Measurements from ENCODE around the gene PLXDC2.
"Not testable (repeated sequence)": the region's sequence is repeated elsewhere in the genome, so short reads cannot be mapped to it uniquely, and the experiment has no call there.

PLXDC2 gene

DNA sequence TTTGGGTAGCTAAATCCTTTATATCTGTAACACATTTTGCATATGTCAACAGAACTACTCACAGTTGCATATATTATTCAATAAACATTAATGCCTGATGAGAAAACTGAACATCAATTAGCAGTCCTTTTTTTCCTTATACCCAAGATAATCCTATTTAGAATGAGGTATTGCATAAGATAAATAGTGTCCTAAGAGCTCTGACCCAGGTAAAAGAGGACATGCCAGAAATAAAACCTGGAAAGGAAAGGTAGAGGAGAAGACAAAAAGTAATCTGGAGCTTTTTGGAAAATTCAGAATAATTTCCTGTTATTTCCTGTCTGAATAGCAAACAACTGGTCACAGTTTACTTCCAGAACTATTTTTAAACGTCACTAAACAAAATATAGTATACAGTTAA is 204.4 kb downstream of the PLXDC2 start:
- Histone ChIP-seq H3K27ac (ENCODE audit: insufficient read depth, low read depth, low read length, poor library complexity, severe bottlenecking) (no peak overlapping the region), H3K36me3 (ENCODE audit: control insufficient read depth, insufficient read depth, low read length) (no peaks in the 10 kb centered on the region), H3K9me3 (ENCODE audit: control insufficient read depth, low read length) (no peaks in the 10 kb centered on the region), H3K4me3 (ENCODE audit: insufficient read depth, low read depth, low read length) (no peak overlapping the region), H3K4me1 (ENCODE audit: control insufficient read depth, insufficient read depth, low read length) (no peaks in the 10 kb centered on the region), H3K27me3 (ENCODE audit: control insufficient read depth, insufficient read depth, low read length, poor library complexity, severe bottlenecking) (no peaks in the 10 kb centered on the region)
- no CpG with 5 or more reads among the region's 1 CpG for WGBS, 2 experiments

DNA sequence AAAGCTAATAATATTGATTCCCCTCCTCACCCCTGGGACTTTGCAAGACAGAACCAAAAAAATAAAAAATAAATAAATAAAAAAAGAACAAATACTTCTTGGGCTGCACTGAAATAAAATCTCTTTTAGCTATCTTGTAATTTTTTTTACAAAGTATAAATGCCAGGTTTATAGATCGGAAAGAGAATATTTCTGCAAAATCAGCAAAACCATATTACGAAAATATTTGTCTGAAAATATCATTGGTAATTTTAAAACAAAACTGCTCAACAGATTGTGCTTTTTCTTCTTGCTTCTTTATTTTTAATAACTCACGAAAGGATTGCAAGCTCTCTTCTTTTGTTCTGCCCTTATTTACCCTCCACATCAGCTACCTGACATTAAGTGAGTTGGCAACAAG is 213.3 kb downstream of the PLXDC2 start:
- Histone ChIP-seq H3K9me3 (ENCODE audit: control insufficient read depth, low read length) (no peaks in the 10 kb centered on the region), H3K4me1 (ENCODE audit: control insufficient read depth, insufficient read depth, low read length) (no peaks in the 10 kb centered on the region), H3K4me3 (ENCODE audit: insufficient read depth, low read depth, low read length) (no peak overlapping the region), H3K27me3 (ENCODE audit: control insufficient read depth, insufficient read depth, low read length, poor library complexity, severe bottlenecking) (no peaks in the 10 kb centered on the region), H3K36me3 (ENCODE audit: control insufficient read depth, insufficient read depth, low read length) (no peaks in the 10 kb centered on the region), H3K27ac (ENCODE audit: insufficient read depth, low read depth, low read length, poor library complexity, severe bottlenecking) (no peak overlapping the region)
- 91% methylated on average over 2 to 3 of the region's 3 CpGs for whole genome bisulfite sequencing, 2 experiments

DNA sequence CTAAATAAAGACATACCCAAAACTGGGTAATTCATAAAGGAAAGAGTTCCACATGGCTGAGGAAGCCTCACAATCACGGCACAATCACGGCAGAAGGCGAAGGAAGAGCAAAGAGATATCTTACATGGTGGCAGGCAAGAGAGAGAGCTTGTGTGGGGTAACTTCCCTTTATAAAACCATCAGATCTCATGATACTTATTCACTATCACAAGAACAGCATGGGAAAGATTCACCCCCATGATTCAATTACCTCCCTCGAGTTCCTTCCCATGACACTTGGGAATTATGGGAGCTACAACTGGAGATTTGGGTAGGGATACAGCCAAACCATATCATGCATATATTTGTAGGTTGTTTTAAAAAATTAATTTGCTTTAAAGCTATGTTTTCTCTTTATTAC is 217.2 kb downstream of the PLXDC2 start:
- no peaks in the 10 kb centered on the region for H3K36me3 ChIP-seq (ENCODE audit: control insufficient read depth, insufficient read depth, low read length)
- H3K4me3 ChIP-seq (ENCODE audit: insufficient read depth, low read depth, low read length), result no peak overlapping the region
- no peak overlapping the region for H3K27ac ChIP-seq (ENCODE audit: insufficient read depth, low read depth, low read length, poor library complexity, severe bottlenecking)
- H3K4me1 ChIP-seq (ENCODE audit: control insufficient read depth, insufficient read depth, low read length), result no peaks in the 10 kb centered on the region
- no peaks in the 10 kb centered on the region for H3K27me3 ChIP-seq (ENCODE audit: control insufficient read depth, insufficient read depth, low read length, poor library complexity, severe bottlenecking)
- H3K9me3 ChIP-seq (ENCODE audit: control insufficient read depth, low read length), result no peaks in the 10 kb centered on the region
- 98 to 100% methylated on average over 3 to 4 of the region's 4 CpGs for WGBS, 2 experiments

DNA sequence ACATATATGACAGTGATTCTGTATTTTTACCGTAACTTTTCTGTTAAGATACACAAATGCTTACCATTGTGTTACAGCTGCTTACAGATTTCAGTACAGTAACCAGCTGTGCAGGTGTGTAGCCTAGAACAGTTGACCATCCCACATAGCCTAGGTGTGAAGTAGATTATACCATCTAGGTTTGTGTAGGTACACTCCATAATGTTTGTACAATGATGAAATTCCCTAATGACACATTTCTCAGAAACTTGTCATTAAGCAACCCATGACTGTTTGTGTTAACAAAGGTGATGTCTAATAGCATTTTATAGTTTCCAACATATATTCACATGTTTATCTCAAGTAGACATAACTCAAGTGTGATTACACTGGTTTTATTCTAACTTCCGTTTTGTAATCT is 218.5 kb downstream of the PLXDC2 start:
- no peak overlapping the region for H3K27ac ChIP-seq (ENCODE audit: insufficient read depth, low read depth, low read length, poor library complexity, severe bottlenecking)
- H3K4me3 ChIP-seq (ENCODE audit: insufficient read depth, low read depth, low read length), result no peak overlapping the region
- 97 to 100% methylated on average over 2 of the region's 2 CpGs for WGBS, 2 experiments
- H3K36me3 ChIP-seq (ENCODE audit: control insufficient read depth, insufficient read depth, low read length), result no peaks in the 10 kb centered on the region
- no peaks in the 10 kb centered on the region for H3K4me1 ChIP-seq (ENCODE audit: control insufficient read depth, insufficient read depth, low read length)
- H3K27me3 ChIP-seq (ENCODE audit: control insufficient read depth, insufficient read depth, low read length, poor library complexity, severe bottlenecking), result no peaks in the 10 kb centered on the region
- H3K9me3 ChIP-seq (ENCODE audit: control insufficient read depth, low read length), result no peaks in the 10 kb centered on the region

DNA sequence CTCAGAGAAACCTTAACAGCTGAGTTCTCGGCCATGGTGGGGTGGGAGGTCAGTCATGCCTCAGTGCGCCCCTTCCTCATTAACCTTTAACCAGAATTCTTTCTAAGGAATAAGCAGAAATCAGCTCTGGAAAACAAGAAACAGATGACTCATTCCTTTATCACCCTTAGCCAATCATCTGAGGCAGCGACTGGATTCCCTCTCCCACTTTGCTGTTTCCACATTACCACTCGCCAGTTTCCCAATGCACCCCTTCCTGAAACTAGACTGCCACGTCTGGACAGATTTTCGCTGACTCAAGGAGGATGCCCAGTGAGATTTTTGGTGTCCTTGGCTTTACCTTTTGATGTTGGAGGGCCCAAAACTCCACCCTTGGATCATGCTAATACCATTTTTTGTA is 223.8 kb downstream of the PLXDC2 start:
- no peaks in the 10 kb centered on the region for H3K27me3 ChIP-seq (ENCODE audit: control insufficient read depth, insufficient read depth, low read length, poor library complexity, severe bottlenecking)
- H3K9me3 ChIP-seq (ENCODE audit: control insufficient read depth, low read length), result no peaks in the 10 kb centered on the region
- no peak overlapping the region for H3K27ac ChIP-seq (ENCODE audit: insufficient read depth, low read depth, low read length, poor library complexity, severe bottlenecking)
- H3K4me1 ChIP-seq (ENCODE audit: control insufficient read depth, insufficient read depth, low read length), result no peaks in the 10 kb centered on the region
- H3K4me3 ChIP-seq (ENCODE audit: insufficient read depth, low read depth, low read length), result no peak overlapping the region
- H3K36me3 ChIP-seq (ENCODE audit: control insufficient read depth, insufficient read depth, low read length), result no peaks in the 10 kb centered on the region
- WGBS, 2 experiments, result 92 to 93% methylated on average over 6 of the region's 6 CpGs

DNA sequence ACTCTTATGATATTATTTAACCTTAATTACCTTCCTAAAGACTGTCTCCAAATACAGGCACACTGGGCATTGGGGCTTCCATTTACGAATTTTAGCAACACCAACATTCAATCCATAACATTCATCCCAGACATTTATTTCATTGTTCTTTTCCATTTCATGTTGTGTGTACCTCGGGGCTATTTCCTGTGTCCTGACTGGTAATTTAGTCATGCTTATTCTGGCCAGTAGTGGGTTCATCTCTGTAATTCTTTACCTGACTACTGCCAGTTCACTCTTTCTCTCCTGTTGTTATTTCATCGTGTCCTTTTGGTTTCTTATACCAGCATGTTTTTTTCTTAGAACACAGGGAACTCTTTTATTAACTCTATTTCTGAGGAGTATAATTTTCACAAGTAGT is 225.7 kb downstream of the PLXDC2 start:
- no peak overlapping the region for H3K27ac ChIP-seq (ENCODE audit: insufficient read depth, low read depth, low read length, poor library complexity, severe bottlenecking)
- H3K9me3 ChIP-seq (ENCODE audit: control insufficient read depth, low read length), result no peaks in the 10 kb centered on the region
- no peak overlapping the region for H3K4me3 ChIP-seq (ENCODE audit: insufficient read depth, low read depth, low read length)
- 88 to 89% methylated on average over 2 to 3 of the region's 3 CpGs for WGBS, 2 experiments
- no peaks in the 10 kb centered on the region for H3K27me3 ChIP-seq (ENCODE audit: control insufficient read depth, insufficient read depth, low read length, poor library complexity, severe bottlenecking)
- H3K36me3 ChIP-seq (ENCODE audit: control insufficient read depth, insufficient read depth, low read length), result no peaks in the 10 kb centered on the region
- no peaks in the 10 kb centered on the region for H3K4me1 ChIP-seq (ENCODE audit: control insufficient read depth, insufficient read depth, low read length)

DNA sequence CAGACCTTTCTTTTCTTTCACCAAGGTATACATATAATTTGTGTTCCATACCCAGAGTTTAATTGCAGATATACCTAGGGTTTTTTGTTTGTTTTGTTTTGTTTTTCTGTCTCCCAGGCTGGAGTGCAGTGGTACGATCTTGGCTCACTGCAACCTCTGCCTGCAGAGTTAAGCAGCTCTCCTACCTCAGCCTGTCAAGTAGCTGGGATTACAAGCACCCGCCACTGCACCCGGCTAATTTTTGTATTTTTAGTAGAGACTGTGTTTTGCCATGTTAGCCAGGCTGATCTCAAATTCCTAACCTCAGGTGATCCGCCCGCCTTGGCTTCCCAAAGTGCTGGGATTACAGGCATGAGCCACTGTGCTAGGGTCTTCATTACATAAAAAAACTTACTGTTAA is 228.9 kb downstream of the PLXDC2 start:
- 87 to 96% methylated on average over 5 of the region's 5 CpGs for WGBS, 2 experiments
- not testable (repeated sequence) for H3K27me3 ChIP-seq (ENCODE audit: control insufficient read depth, insufficient read depth, low read length, poor library complexity, severe bottlenecking); H3K36me3 ChIP-seq (ENCODE audit: control insufficient read depth, insufficient read depth, low read length); H3K27ac ChIP-seq (ENCODE audit: insufficient read depth, low read depth, low read length, poor library complexity, severe bottlenecking); H3K9me3 ChIP-seq (ENCODE audit: control insufficient read depth, low read length); H3K4me1 ChIP-seq (ENCODE audit: control insufficient read depth, insufficient read depth, low read length); H3K4me3 ChIP-seq (ENCODE audit: insufficient read depth, low read depth, low read length)

DNA sequence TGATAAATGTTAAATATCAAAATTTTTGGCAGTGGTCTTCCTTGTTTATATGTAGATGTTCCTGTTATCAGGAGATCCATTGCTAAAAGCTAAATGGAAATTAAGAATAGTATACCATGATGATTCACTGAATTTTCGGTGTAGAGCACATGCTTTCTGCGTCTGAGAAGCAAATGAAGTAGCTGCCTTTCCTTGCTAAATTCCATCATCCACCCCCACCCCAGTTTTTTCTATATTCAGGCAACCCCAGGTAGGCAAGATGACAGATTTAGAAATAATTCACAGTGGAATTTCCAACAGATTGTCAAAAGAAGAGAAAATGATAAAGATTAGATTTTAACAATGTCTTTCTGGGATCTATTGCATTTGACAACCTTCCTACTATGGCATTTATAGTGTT is 231.9 kb downstream of the PLXDC2 start:
- H3K36me3 ChIP-seq (ENCODE audit: control insufficient read depth, insufficient read depth, low read length), result no peaks in the 10 kb centered on the region
- H3K27ac ChIP-seq (ENCODE audit: insufficient read depth, low read depth, low read length, poor library complexity, severe bottlenecking), result no peak overlapping the region
- no peak overlapping the region for H3K4me3 ChIP-seq (ENCODE audit: insufficient read depth, low read depth, low read length)
- no peaks in the 10 kb centered on the region for H3K27me3 ChIP-seq (ENCODE audit: control insufficient read depth, insufficient read depth, low read length, poor library complexity, severe bottlenecking)
- no peaks in the 10 kb centered on the region for H3K9me3 ChIP-seq (ENCODE audit: control insufficient read depth, low read length)
- 87 to 92% methylated on average over 2 of the region's 2 CpGs for WGBS, 2 experiments
- H3K4me1 ChIP-seq (ENCODE audit: control insufficient read depth, insufficient read depth, low read length), result no peaks in the 10 kb centered on the region

DNA sequence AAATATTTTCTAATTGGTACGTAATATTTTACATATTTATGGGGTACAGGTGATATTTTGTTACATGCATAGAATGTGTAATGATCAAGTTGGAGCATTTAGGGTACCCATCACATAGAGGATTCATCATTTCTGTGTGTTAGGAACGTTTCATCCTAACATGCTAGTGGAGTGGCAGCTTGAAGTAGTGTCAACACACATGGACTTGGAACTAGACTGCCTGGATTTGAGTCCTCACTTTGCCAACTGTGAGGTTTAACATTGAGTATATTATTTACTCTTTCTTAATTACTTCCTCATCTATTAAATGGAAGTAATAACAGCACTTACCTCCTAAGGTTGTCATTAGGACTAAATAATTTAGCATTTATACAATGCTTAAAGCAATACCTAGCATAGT is 241.9 kb downstream of the PLXDC2 start:
- no peaks in the 10 kb centered on the region for H3K9me3 ChIP-seq (ENCODE audit: control insufficient read depth, low read length)
- H3K36me3 ChIP-seq (ENCODE audit: control insufficient read depth, insufficient read depth, low read length), result no peaks in the 10 kb centered on the region
- WGBS, 2 experiments, result 91 to 100% methylated on average over 2 of the region's 2 CpGs
- no peaks in the 10 kb centered on the region for H3K27me3 ChIP-seq (ENCODE audit: control insufficient read depth, insufficient read depth, low read length, poor library complexity, severe bottlenecking)
- H3K4me3 ChIP-seq (ENCODE audit: insufficient read depth, low read depth, low read length), result no peak overlapping the region
- H3K4me1 ChIP-seq (ENCODE audit: control insufficient read depth, insufficient read depth, low read length), result no peaks in the 10 kb centered on the region
- H3K27ac ChIP-seq (ENCODE audit: insufficient read depth, low read depth, low read length, poor library complexity, severe bottlenecking), result no peak overlapping the region

DNA sequence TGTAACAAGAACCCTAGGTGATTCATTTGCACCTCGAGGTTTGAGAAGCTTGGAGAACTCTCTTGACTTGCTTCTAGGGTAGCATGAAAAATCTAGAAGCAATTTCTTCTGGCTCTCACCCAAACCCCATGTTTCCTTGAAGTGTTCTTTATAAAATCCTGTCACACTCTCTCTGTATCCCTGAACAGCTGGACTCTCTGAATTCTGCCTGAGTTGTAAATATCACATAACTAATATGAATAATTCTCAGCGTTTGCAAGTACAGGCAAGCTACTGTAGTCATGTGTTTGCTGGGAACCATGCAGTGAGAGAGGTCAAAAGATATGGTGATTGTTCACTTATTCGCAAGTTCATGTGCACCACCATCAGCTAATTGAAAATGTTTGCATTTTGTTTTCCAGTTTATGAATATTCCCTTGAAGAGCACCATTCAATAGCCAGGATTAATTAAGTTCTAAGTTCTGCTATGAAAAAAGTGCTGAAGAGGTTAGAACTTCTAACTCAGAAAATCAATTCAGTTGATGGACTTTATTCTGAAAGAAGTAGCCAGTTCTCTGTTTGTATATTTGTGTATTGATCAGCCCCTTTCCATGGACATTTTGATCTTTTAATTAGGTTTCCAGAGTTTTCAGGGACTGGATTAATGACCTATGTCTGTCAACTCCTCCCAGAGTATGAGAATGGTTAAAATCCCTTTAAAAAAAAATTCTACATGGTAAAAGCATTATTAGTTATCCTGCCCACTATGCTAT is 243.0 kb downstream of the PLXDC2 start:
- H3K4me1 ChIP-seq (ENCODE audit: control insufficient read depth, insufficient read depth, low read length), result no peaks in the 10 kb centered on the region
- H3K4me3 ChIP-seq (ENCODE audit: insufficient read depth, low read depth, low read length), result no peak overlapping the region
- no peaks in the 10 kb centered on the region for H3K27me3 ChIP-seq (ENCODE audit: control insufficient read depth, insufficient read depth, low read length, poor library complexity, severe bottlenecking)
- H3K27ac ChIP-seq (ENCODE audit: insufficient read depth, low read depth, low read length, poor library complexity, severe bottlenecking), result no peak overlapping the region
- H3K36me3 ChIP-seq (ENCODE audit: control insufficient read depth, insufficient read depth, low read length), result no peaks in the 10 kb centered on the region
- H3K9me3 ChIP-seq (ENCODE audit: control insufficient read depth, low read length), result no peaks in the 10 kb centered on the region
- 52 to 62% methylated on average over 3 of the region's 3 CpGs for WGBS, 2 experiments

DNA sequence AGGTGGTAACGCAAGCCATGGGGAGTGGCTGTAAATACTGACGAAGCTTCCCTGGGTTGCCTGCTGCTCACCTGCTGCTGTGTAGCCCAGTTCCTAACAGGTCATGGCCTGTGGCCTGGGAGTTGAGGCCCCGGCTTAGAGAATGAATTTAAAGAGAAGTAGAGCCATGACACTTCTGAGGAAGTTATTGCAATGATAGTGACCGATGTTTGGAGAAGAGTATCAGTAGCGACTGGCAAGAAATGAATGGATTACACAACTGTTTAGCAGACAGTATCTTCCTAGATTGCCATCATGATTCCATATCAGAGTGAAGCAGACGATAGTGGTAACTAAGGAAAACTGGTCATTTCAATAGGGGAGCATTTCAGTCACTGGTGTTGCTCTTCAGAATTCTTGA is 249.6 kb downstream of the PLXDC2 start:
- Histone ChIP-seq H3K27ac (ENCODE audit: insufficient read depth, low read depth, low read length, poor library complexity, severe bottlenecking) (no peak overlapping the region), H3K4me3 (ENCODE audit: insufficient read depth, low read depth, low read length) (no peak overlapping the region), H3K4me1 (ENCODE audit: control insufficient read depth, insufficient read depth, low read length) (no peaks in the 10 kb centered on the region), H3K36me3 (ENCODE audit: control insufficient read depth, insufficient read depth, low read length) (no peaks in the 10 kb centered on the region), H3K9me3 (ENCODE audit: control insufficient read depth, low read length) (no peaks in the 10 kb centered on the region), H3K27me3 (ENCODE audit: control insufficient read depth, insufficient read depth, low read length, poor library complexity, severe bottlenecking) (no peaks in the 10 kb centered on the region)
- 91 to 93% methylated on average over 6 of the region's 6 CpGs for WGBS, 2 experiments
